Spleen (tissue), 7 donors: ENCODE results near the gene YTHDC2.

Experiments
- CTCF ChIP-seq, 11 experiments: fragments of 200-600 bp in 7 of 11; fragments of 450-650 bp in 4 of 11; sonication (generic) in 4 of 11; IDR thresholded peaks in 8 of 11; conservative IDR thresholded peaks in 3 of 11; 1 replicate in 7 of 11; 2 replicates in 4 of 11; pipeline versions ENCODE4 v1.4.0 to v1.8.0; 2016 to 2021; ENCODE audit warnings: antibody characterized with exemption in 11 of 11, inconsistent platforms in 4 of 11, mild to moderate bottlenecking in 1 of 11
- POLR2A ChIP-seq, 3 donors: fragments of 450-650 bp; IDR thresholded peaks; one replicate each; pipeline ENCODE4 v1.5.1; 2017; ENCODE audit warnings: antibody characterized with exemption in 3 of 3, mild to moderate bottlenecking in 1 of 3
- donor health status: DM: no; HTN: no; CAD: no; lungs with moderate emphysema.
- donor health status: DM: no; HTN: no; CAD: no.
- donor health status: DM: no; HTN: no; CAD: no.

- TF ChIP-seq CTCF (IDR thresholded peaks at IDR 0.05 in 8 of 11, conservative IDR thresholded peaks at IDR 0.05 in 3 of 11) = no peak
- TF ChIP-seq POLR2A (IDR thresholded peaks at IDR 0.05) = no peak
Observed at GRCh38 chr5:113478691-113479090, 34.8 kb upstream of the YTHDC2 start.
